Fibroblast of skin of abdomen (primary cell): ENCODE measurements around the gene WDR27.
A peak's percentile ranks its signal among the peaks of the same experiment; 100 is the strongest.

ENCODE experiments used
- DNase-seq: peaks from one replicate; pipeline ENCODE4 v3.0.0-alpha.2; 2013

WDR27 gene

GRCh38 chr6:169428532-169428931 is 273.3 kb downstream of the WDR27 start:
- peak; percentile 42 for DNase-seq

GRCh38 chr6:169427856-169428255 is 274.0 kb downstream of the WDR27 start:
- DNase-seq = peak; percentile 83

GRCh38 chr6:169426611-169427010 is 275.2 kb downstream of the WDR27 start:
- no peak for DNase-seq

GRCh38 chr6:169425628-169426370 is 276.0 kb downstream of the WDR27 start:
- peak; percentile 32 for DNase-seq

- DNase-seq = peak; percentile 66
Observed at GRCh38 chr6:169424821-169425240, 277.0 kb downstream of the WDR27 start.

- DNase-seq = peak; percentile 55
Observed at GRCh38 chr6:169424149-169424804, 277.6 kb downstream of the WDR27 start.

- no peak for DNase-seq
Observed at GRCh38 chr6:169421586-169422264, 280.1 kb downstream of the WDR27 start.

GRCh38 chr6:169420912-169421543 is 280.8 kb downstream of the WDR27 start:
- no peak for DNase-seq

GRCh38 chr6:169417101-169417500 is 284.7 kb downstream of the WDR27 start:
- no peak for DNase-seq

- DNase-seq = no peak
Observed at GRCh38 chr6:169416249-169416648, 285.6 kb downstream of the WDR27 start.

- DNase-seq = no peak
Observed at GRCh38 chr6:169415179-169415578, 286.6 kb downstream of the WDR27 start.

GRCh38 chr6:169411722-169412121 is 290.1 kb downstream of the WDR27 start:
- DNase-seq = no peak

- no peak for DNase-seq
Observed at GRCh38 chr6:169411296-169411695, 290.5 kb downstream of the WDR27 start.

- DNase-seq = peak; percentile 39
Observed at GRCh38 chr6:169409742-169410312, 292.0 kb downstream of the WDR27 start.

- DNase-seq = no peak
Observed at GRCh38 chr6:169407325-169407724, 294.5 kb downstream of the WDR27 start.
